ENCODE measurements around the gene CHSY3.

CHSY3 gene

GRCh38 chr5:130052752-130053151 is 148.5 kb downstream of the CHSY3 start:
- H4K20me1 ChIP-seq (ENCODE audit: insufficient read depth), result no peaks in the 10 kb centered on the region
- no peak overlapping the region for H3K4me3 ChIP-seq (IDR thresholded peaks at IDR 0.05; ENCODE audit: insufficient read depth, low read depth, low read length)
- H3K27ac ChIP-seq, result no peak overlapping the region

GRCh38 chr5:130055572-130055971 is 151.3 kb downstream of the CHSY3 start:
- Histone ChIP-seq H3K4me3 (IDR thresholded peaks at IDR 0.05; ENCODE audit: insufficient read depth, low read depth, low read length) (no peak overlapping the region), H3K36me3 (ENCODE audit: insufficient read depth) (no peaks in the 10 kb centered on the region), H3K4me2 (no peak overlapping the region), H3K4me1 (ENCODE audit: low read depth, poor library complexity, severe bottlenecking) (no peaks in the 10 kb centered on the region), H2AFZ (ENCODE audit: low read depth) (no peak overlapping the region), H3K27ac (no peak overlapping the region), H3K9ac (no peak overlapping the region), H4K20me1 (ENCODE audit: insufficient read depth) (no peaks in the 10 kb centered on the region), H3K79me2 (ENCODE audit: insufficient read depth, low read depth) (no peaks in the 10 kb centered on the region), H3K27me3 (ENCODE audit: insufficient read depth, low read depth) (no peaks in the 10 kb centered on the region)
- TF ChIP-seq CTCF (conservative IDR thresholded peaks at IDR 0.05; ENCODE audit: low read depth, low read length), result no peak

More at GRCh38 chr5:130052752-130053151, 148.5 kb downstream of the CHSY3 start:
- Histone ChIP-seq H3K9ac (no peak overlapping the region), H3K79me2 (ENCODE audit: insufficient read depth, low read depth) (no peaks in the 10 kb centered on the region), H2AFZ (ENCODE audit: low read depth) (no peak overlapping the region), H3K27me3 (ENCODE audit: insufficient read depth, low read depth) (no peaks in the 10 kb centered on the region), H3K36me3 (ENCODE audit: insufficient read depth) (no peaks in the 10 kb centered on the region), H3K4me2 (no peak overlapping the region), H3K4me1 (ENCODE audit: low read depth, poor library complexity, severe bottlenecking) (no peaks in the 10 kb centered on the region)
- no peak for TF ChIP-seq CTCF (conservative IDR thresholded peaks at IDR 0.05; ENCODE audit: low read depth, low read length)

GRCh38 chr5:130061746-130062145 is 157.5 kb downstream of the CHSY3 start:
- Histone ChIP-seq H3K4me3 (IDR thresholded peaks at IDR 0.05; ENCODE audit: insufficient read depth, low read depth, low read length) (no peak overlapping the region), H3K4me1 (ENCODE audit: low read depth, poor library complexity, severe bottlenecking) (no peaks in the 10 kb centered on the region), H3K4me2 (no peak overlapping the region), H3K36me3 (ENCODE audit: insufficient read depth) (no peaks in the 10 kb centered on the region), H3K27me3 (ENCODE audit: insufficient read depth, low read depth) (no peaks in the 10 kb centered on the region), H3K79me2 (ENCODE audit: insufficient read depth, low read depth) (no peaks in the 10 kb centered on the region), H2AFZ (ENCODE audit: low read depth) (no peak overlapping the region), H3K9ac (no peak overlapping the region), H4K20me1 (ENCODE audit: insufficient read depth) (no peaks in the 10 kb centered on the region), H3K27ac (no peak overlapping the region)
- TF ChIP-seq CTCF (conservative IDR thresholded peaks at IDR 0.05; ENCODE audit: low read depth, low read length), result no peak

GRCh38 chr5:130063603-130064002 is 159.3 kb downstream of the CHSY3 start:
- Histone ChIP-seq H4K20me1 (ENCODE audit: insufficient read depth) (no peaks in the 10 kb centered on the region), H3K9ac (no peak overlapping the region), H3K79me2 (ENCODE audit: insufficient read depth, low read depth) (no peaks in the 10 kb centered on the region), H3K27ac (no peak overlapping the region), H3K4me3 (IDR thresholded peaks at IDR 0.05; ENCODE audit: insufficient read depth, low read depth, low read length) (no peak overlapping the region), H3K36me3 (ENCODE audit: insufficient read depth) (no peaks in the 10 kb centered on the region), H2AFZ (ENCODE audit: low read depth) (no peak overlapping the region), H3K4me1 (ENCODE audit: low read depth, poor library complexity, severe bottlenecking) (peaks cover 2% of the 10 kb centered on the region), H3K27me3 (ENCODE audit: insufficient read depth, low read depth) (no peaks in the 10 kb centered on the region), H3K4me2 (no peak overlapping the region)
- no peak for TF ChIP-seq CTCF (conservative IDR thresholded peaks at IDR 0.05; ENCODE audit: low read depth, low read length)

Data from KMS-11 (cell line).